Panc1 (cell line): ENCODE measurements around the gene MORN4. TPM values are rescaled to one million over a fixed set of nuclear protein-coding genes. Genes with fewer than 3 reads are reported as not detected.
"Not testable (repeated sequence)": the region's sequence is repeated elsewhere in the genome, so short reads cannot be mapped to it uniquely, and the experiment has no call there.

Source experiments
- ATAC-seq: fragments of 200-7000 bp; cut with Tn5 transposase; 2 replicates; pipeline ENCODE4 v1.9.1; 2020; ENCODE audit warnings: mild to moderate bottlenecking, moderate library complexity
- BruUV-seq: library from RNA; stranded (reverse); fragments of 400-500 nt; replicated peaks from 2 replicates; lab custom pipeline; 2021; lab: Mats Ljungman, UMichigan
- CTCF ChIA-PET: fragments of 300-600 bp; sonication (Branson Sonifier 250); formaldehyde crosslinking; loops from one replicate; lab custom pipeline; 2022; ENCODE audit warnings: antibody characterized with exemption; lab: Charles Lee
- POLR2A ChIA-PET: fragments of 300-600 bp; sonication (Branson Sonifier 250); formaldehyde crosslinking; loops from one replicate; lab custom pipeline; 2022; ENCODE audit warnings: antibody characterized with exemption; lab: Charles Lee
- DNase-seq: peaks from one replicate; pipeline ENCODE4 v3.0.0-alpha.2; 2010; ENCODE audit warnings: low read depth, low spot score
- H3K27ac ChIP-seq: 2 replicates; pipeline ENCODE4 v1.5.1; 2011; ENCODE audit warnings: mild to moderate bottlenecking, low read length, inconsistent platforms
- H3K27me3 ChIP-seq: fragments of 200-500 bp; sonication (Bioruptor generic); 2 replicates; pipeline ENCODE4 v1.6.0; 2014; ENCODE audit warnings: low read length, inconsistent platforms; ENCODE audit not compliant: control insufficient read depth, insufficient read depth
- H3K36me3 ChIP-seq: fragments of 200-500 bp; sonication (Bioruptor generic); 2 replicates; pipeline ENCODE4 v1.5.1; 2014; ENCODE audit warnings: inconsistent platforms, mild to moderate bottlenecking, low read length, moderate library complexity; ENCODE audit not compliant: control insufficient read depth, insufficient read depth
- H3K4me1 ChIP-seq: 2 replicates; pipeline ENCODE4 v1.5.1; 2011; ENCODE audit warnings: inconsistent platforms, mild to moderate bottlenecking, low read length, moderate library complexity; ENCODE audit not compliant: control insufficient read depth, insufficient read depth
- H3K4me3 ChIP-seq, 2 experiments: 2 replicates each; pipeline ENCODE4 v1.5.1; 2011 to 2012; ENCODE audit warnings: low read depth in 2 of 2, low read length in 2 of 2, mild to moderate bottlenecking in 2 of 2, inconsistent platforms in 1 of 2, moderate library complexity in 1 of 2
- H3K9me3 ChIP-seq: fragments of 200-500 bp; sonication (Bioruptor generic); 2 replicates; pipeline ENCODE4 v1.5.1; 2014; ENCODE audit warnings: low read depth, mild to moderate bottlenecking, inconsistent platforms, low read length, moderate library complexity; ENCODE audit not compliant: control insufficient read depth, insufficient read depth
- CTCF ChIP-seq: fragments of 450-650 bp; IDR thresholded peaks from 2 replicates; pipeline ENCODE4 v1.5.1; 2017; ENCODE audit warnings: mild to moderate bottlenecking
- POLR2AphosphoS5 ChIP-seq: IDR thresholded peaks from 2 replicates; pipeline ENCODE4 v1.6.1; 2012; ENCODE audit warnings: mild to moderate bottlenecking, low read depth, low read length, moderate library complexity
- SIN3A ChIP-seq: IDR thresholded peaks from 2 replicates; pipeline ENCODE4 v1.6.1; 2012; ENCODE audit warnings: low read depth, mild to moderate bottlenecking, low read length, moderate library complexity, borderline replicate concordance; ENCODE audit not compliant: insufficient read depth
- TCF7L2 ChIP-seq: IDR thresholded peaks from 2 replicates; pipeline ENCODE4 v1.6.1; 2011; ENCODE audit warnings: mild to moderate bottlenecking, low read depth, low read length, inconsistent platforms
- in situ Hi-C: cut with HindIII; loops from 2 replicates; pipeline ENCODE4 v1.10.0; 2016; ENCODE audit warnings: low sequenced_read_pairs, low pct_unique_long_range_greater_than_20kb
- intact Hi-C: fragments of 100-400 bp; cut with micrococcal nuclease; formaldehyde crosslinking; loops from one replicate; pipeline ENCODE4 v1.10.0; 2022; ENCODE audit not compliant: unreplicated experiment
- total RNA-seq: library from RNA; stranded (reverse); gene quantifications from one replicate; pipeline ENCODE4 v1.2.1, GENCODE V29; 2021; ENCODE audit not compliant: unreplicated experiment
- TF ChIP-seq, protein P1 (sequence below), 2 experiments: IDR thresholded peaks; 2 replicates each; pipeline ENCODE4 v1.6.1; 2011 to 2012; ENCODE audit warnings: low read depth in 2 of 2, control low read depth in 1 of 2, low read length in 1 of 2, mild to moderate bottlenecking in 1 of 2, moderate library complexity in 1 of 2; ENCODE audit not compliant: insufficient read depth in 1 of 2

The MORN4 gene
- total RNA-seq, 1 experiment from 2014 or later = 17.9 TPM

GRCh38 chr10:97578171-97578844, 55.0 kb downstream of the MORN4 start:
- ATAC-seq (no peak), DNase-seq (no peak)
- Histone ChIP-seq H3K4me1 (peaks cover 27% of the 10 kb centered on the region), H3K9me3 (no peaks in the 10 kb centered on the region), H3K4me3 (no peak overlapping the region), H3K36me3 (no peaks in the 10 kb centered on the region), H3K27ac (0 out of 2 replicates have a peak overlapping the region, but pooled peaks have one; percentile 40), H3K27me3 (no peaks in the 10 kb centered on the region)
- BruUV-seq = no TSS peak
- in situ Hi-C loops (no loop called here), intact Hi-C loops (no loop called here)
- ChIA-PET POLR2A (interaction anchor here (0.7 kb wide), 1 partner anchor 18 kb away, joined by 3 read pairs; no protein-coding TSS in a partner anchor), CTCF (no interaction called here)
- TF ChIP-seq SIN3A = no peak
- no peak for TF ChIP-seq CTCF
- TF ChIP-seq, protein P1, sequence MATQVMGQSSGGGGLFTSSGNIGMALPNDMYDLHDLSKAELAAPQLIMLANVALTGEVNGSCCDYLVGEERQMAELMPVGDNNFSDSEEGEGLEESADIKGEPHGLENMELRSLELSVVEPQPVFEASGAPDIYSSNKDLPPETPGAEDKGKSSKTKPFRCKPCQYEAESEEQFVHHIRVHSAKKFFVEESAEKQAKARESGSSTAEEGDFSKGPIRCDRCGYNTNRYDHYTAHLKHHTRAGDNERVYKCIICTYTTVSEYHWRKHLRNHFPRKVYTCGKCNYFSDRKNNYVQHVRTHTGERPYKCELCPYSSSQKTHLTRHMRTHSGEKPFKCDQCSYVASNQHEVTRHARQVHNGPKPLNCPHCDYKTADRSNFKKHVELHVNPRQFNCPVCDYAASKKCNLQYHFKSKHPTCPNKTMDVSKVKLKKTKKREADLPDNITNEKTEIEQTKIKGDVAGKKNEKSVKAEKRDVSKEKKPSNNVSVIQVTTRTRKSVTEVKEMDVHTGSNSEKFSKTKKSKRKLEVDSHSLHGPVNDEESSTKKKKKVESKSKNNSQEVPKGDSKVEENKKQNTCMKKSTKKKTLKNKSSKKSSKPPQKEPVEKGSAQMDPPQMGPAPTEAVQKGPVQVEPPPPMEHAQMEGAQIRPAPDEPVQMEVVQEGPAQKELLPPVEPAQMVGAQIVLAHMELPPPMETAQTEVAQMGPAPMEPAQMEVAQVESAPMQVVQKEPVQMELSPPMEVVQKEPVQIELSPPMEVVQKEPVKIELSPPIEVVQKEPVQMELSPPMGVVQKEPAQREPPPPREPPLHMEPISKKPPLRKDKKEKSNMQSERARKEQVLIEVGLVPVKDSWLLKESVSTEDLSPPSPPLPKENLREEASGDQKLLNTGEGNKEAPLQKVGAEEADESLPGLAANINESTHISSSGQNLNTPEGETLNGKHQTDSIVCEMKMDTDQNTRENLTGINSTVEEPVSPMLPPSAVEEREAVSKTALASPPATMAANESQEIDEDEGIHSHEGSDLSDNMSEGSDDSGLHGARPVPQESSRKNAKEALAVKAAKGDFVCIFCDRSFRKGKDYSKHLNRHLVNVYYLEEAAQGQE (IDR thresholded peaks at IDR 0.05; ENCODE audit: insufficient read depth in 1 of 2, low read depth in 2 of 2, low read length in 1 of 2) = no peak
- TF ChIP-seq POLR2AphosphoS5 = no peak
- TF ChIP-seq TCF7L2 = no peak

DNA sequence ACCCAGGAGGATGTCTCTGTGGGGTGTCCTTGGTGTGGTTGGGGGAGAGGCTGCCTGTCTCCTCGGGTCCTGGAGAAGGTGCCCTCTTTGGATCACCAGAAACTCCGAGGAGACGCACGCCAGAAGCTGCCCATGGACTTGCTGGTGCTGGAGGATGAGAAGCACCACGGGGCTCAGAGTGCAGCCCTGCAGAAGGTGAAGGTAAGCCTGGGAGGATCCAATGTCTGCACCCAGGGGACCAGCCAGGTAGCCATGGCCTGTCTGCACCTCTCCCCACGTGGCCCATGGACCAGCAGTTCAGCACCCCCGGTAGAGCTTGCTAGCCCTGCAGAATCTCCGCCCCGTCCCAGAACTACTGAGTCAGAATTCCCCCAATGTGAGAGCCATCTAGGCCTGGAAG, 55.6 kb downstream of the MORN4 start:
- no TSS peak for BruUV-seq
- no peak for TF ChIP-seq POLR2AphosphoS5
- no peak for TF ChIP-seq CTCF
- TF ChIP-seq SIN3A = no peak
- TF ChIP-seq TCF7L2 = no peak
- TF ChIP-seq, protein P1 (IDR thresholded peaks at IDR 0.05; ENCODE audit: insufficient read depth in 1 of 2, low read depth in 2 of 2, low read length in 1 of 2) = no peak
- no peaks in the 10 kb centered on the region for H3K36me3 ChIP-seq
- no peak overlapping the region for H3K27ac ChIP-seq
- no peak for ATAC-seq
- in situ Hi-C loops (no loop called here), intact Hi-C loops (no loop called here)
- no peaks in the 10 kb centered on the region for H3K9me3 ChIP-seq
- H3K4me3 ChIP-seq = no peak overlapping the region
- no peak for DNase-seq
- CTCF ChIA-PET = no interaction called here
- POLR2A ChIA-PET = interaction anchor here (0.7 kb wide), 1 partner anchor 19 kb away, joined by 3 read pairs; no protein-coding TSS in a partner anchor
- peaks cover 32% of the 10 kb centered on the region for H3K4me1 ChIP-seq
- H3K27me3 ChIP-seq = no peaks in the 10 kb centered on the region

GRCh38 chr10:97576487-97576886, 56.8 kb downstream of the MORN4 start:
- Histone ChIP-seq H3K27ac (peak overlapping the region; percentile 87), H3K4me1 (peaks cover 44% of the 10 kb centered on the region)
- intact Hi-C loops, DNase-seq, H3K9me3 ChIP-seq, H3K36me3 ChIP-seq, in situ Hi-C loops, H3K27me3 ChIP-seq, H3K4me3 ChIP-seq, BruUV-seq, ATAC-seq: not testable (repeated sequence)
- ChIA-PET POLR2A (interaction anchor here (0.7 kb wide), 1 partner anchor 173 kb away, joined by 3 read pairs; no protein-coding TSS in a partner anchor), CTCF (interaction anchor here (0.6 kb wide), 1 partner anchor 35 kb away, joined by 4 read pairs; no protein-coding TSS in a partner anchor)
